GM23338 (cell line): Measurements from ENCODE around the gene PFKFB3.
"Not testable (repeated sequence)": the region's sequence is repeated elsewhere in the genome, so short reads cannot be mapped to it uniquely, and the experiment has no call there.

ENCODE experiments used
- CREB1 ChIP-seq: fragments of 250-450 bp; sonication (Bioruptor Pico); IDR thresholded peaks from 2 replicates; pipeline ENCODE4 v1.5.0; 2020; ENCODE audit warnings: low read depth, mild to moderate bottlenecking, moderate library complexity
- CTCF ChIP-seq, 2 experiments: fragments of 200-600 bp in 1 of 2; sonication (generic) in 1 of 2; conservative IDR thresholded peaks; 2 replicates each; pipeline versions ENCODE4 v1.5.1 to v1.6.1; 2016 to 2017; ENCODE audit warnings: antibody characterized with exemption in 2 of 2, low read depth in 2 of 2, mild to moderate bottlenecking in 2 of 2, moderate library complexity in 1 of 2
- EZH2 ChIP-seq: fragments of 200-600 bp; sonication (generic); IDR thresholded peaks from one replicate; pipeline ENCODE4 v1.8.0; 2017; ENCODE audit warnings: antibody characterized with exemption, mild to moderate bottlenecking, low read depth; ENCODE audit not compliant: unreplicated experiment
- EZH2phosphoT487 ChIP-seq: fragments of 200-600 bp; sonication (generic); IDR thresholded peaks from one replicate; pipeline ENCODE4 v1.8.1; 2018; ENCODE audit warnings: antibody characterized with exemption; ENCODE audit not compliant: unreplicated experiment
- JUNB ChIP-seq: IDR thresholded peaks from one replicate; pipeline ENCODE4 v1.6.1; 2016; ENCODE audit warnings: antibody characterized with exemption; ENCODE audit not compliant: unreplicated experiment
- POLR2AphosphoS5 ChIP-seq: IDR thresholded peaks from 2 replicates; pipeline ENCODE4 v1.6.1; 2016; ENCODE audit warnings: antibody characterized with exemption, low read depth
- REST ChIP-seq: IDR thresholded peaks from one replicate; pipeline ENCODE4 v1.6.1; 2018; ENCODE audit warnings: antibody characterized with exemption; ENCODE audit not compliant: unreplicated experiment

GRCh38 chr10:6238587-6239212 lies 36.0 kb downstream of the PFKFB3 start:
- TF ChIP-seq JUNB; CTCF (conservative IDR thresholded peaks at IDR 0.05; ENCODE audit: low read depth in 2 of 2); CREB1 (CRISPR knock-in tag); REST; EZH2; POLR2AphosphoS5; EZH2phosphoT487: not testable (repeated sequence)
